DND-41 (cell line): ENCODE data around the gene NPHP4.

Experiments used
- ATAC-seq: fragments of 200-7000 bp; cut with Tn5 transposase; 3 replicates; pipeline ENCODE4 v1.9.1; 2021; ENCODE audit warnings: low read depth; ENCODE audit not compliant: insufficient read depth
- DNase-seq: peaks from one replicate; pipeline ENCODE4 v3.0.0-alpha.2; 2020
- H2AFZ ChIP-seq: 2 replicates; pipeline ENCODE4 v1.6.0; 2012; ENCODE audit warnings: low read depth, low read length
- H3K27ac ChIP-seq: 2 replicates; pipeline ENCODE4 v1.5.1; 2012; ENCODE audit warnings: low read length, inconsistent platforms
- H3K27me3 ChIP-seq: fragments of 200-600 bp; sonication (generic); 2 replicates; pipeline ENCODE4 v1.6.0; 2012; ENCODE audit warnings: low read length, mild to moderate bottlenecking, inconsistent platforms; ENCODE audit not compliant: insufficient read depth, poor library complexity
- H3K36me3 ChIP-seq: 2 replicates; pipeline ENCODE4 v1.5.1; 2012; ENCODE audit warnings: low read length, inconsistent platforms; ENCODE audit not compliant: insufficient read depth
- H3K4me1 ChIP-seq: 2 replicates; pipeline ENCODE4 v1.5.1; 2012; ENCODE audit warnings: mild to moderate bottlenecking, low read length; ENCODE audit not compliant: insufficient read depth
- H3K4me2 ChIP-seq: 2 replicates; pipeline ENCODE4 v1.6.0; 2012; ENCODE audit warnings: mild to moderate bottlenecking, moderate library complexity, low read length, inconsistent platforms; ENCODE audit not compliant: insufficient read depth
- H3K4me3 ChIP-seq, 2 experiments: fragments of 200-600 bp in 1 of 2; shearing (Covaris generic) in 1 of 2; 2 replicates each; pipeline ENCODE4 v1.5.1; 2012 to 2016; ENCODE audit warnings: inconsistent platforms in 2 of 2, low read length in 2 of 2, mild to moderate bottlenecking in 2 of 2, low read depth in 1 of 2, moderate library complexity in 1 of 2
- H3K79me2 ChIP-seq: 2 replicates; pipeline ENCODE4 v1.6.0; 2012; ENCODE audit warnings: low read length, inconsistent platforms; ENCODE audit not compliant: insufficient read depth
- H3K9ac ChIP-seq: 2 replicates; pipeline ENCODE4 v1.6.0; 2012; ENCODE audit warnings: low read depth, mild to moderate bottlenecking, inconsistent platforms, low read length, moderate library complexity
- H3K9me3 ChIP-seq: 2 replicates; pipeline ENCODE4 v1.5.1; 2012; ENCODE audit warnings: low read length, moderate library complexity, mild to moderate bottlenecking, inconsistent platforms; ENCODE audit not compliant: insufficient read depth, severe bottlenecking
- H4K20me1 ChIP-seq: 2 replicates; pipeline ENCODE4 v1.6.0; 2012; ENCODE audit warnings: low read length; ENCODE audit not compliant: insufficient read depth
- CTCF ChIP-seq: IDR thresholded peaks from 2 replicates; pipeline ENCODE4 v1.5.1; 2012; ENCODE audit warnings: borderline replicate concordance, low read length, moderate library complexity, mild to moderate bottlenecking; ENCODE audit not compliant: poor library complexity, severe bottlenecking; ENCODE audit errors: extremely low read depth
- EZH2 ChIP-seq: IDR thresholded peaks from 3 replicates; pipeline ENCODE4 v1.6.1; 2012; ENCODE audit warnings: borderline replicate concordance, low read depth, mild to moderate bottlenecking, moderate library complexity, low read length, inconsistent platforms; ENCODE audit not compliant: severe bottlenecking

NPHP4 gene

GRCh38 chr1:5906966-5907365 lies 85.3 kb downstream of the NPHP4 start:
- Histone ChIP-seq H3K27me3 (no peaks in the 10 kb centered on the region), H3K4me3 (no peak overlapping the region), H4K20me1 (peaks cover 9% of the 10 kb centered on the region; the same call in 1 of the 2 replicates), H3K36me3 (peaks cover 66% of the 10 kb centered on the region), H3K79me2 (no peaks in the 10 kb centered on the region), H3K4me1 (no peaks in the 10 kb centered on the region), H2AFZ (no peak overlapping the region), H3K9ac (no peak overlapping the region), H3K4me2 (no peak overlapping the region), H3K27ac (no peak overlapping the region), H3K9me3 (no peaks in the 10 kb centered on the region)
- DNase-seq = no peak
- no peak for ATAC-seq
- TF ChIP-seq CTCF = no peak
- no peak for TF ChIP-seq EZH2

- H3K36me3 ChIP-seq = peaks cover 67% of the 10 kb centered on the region
- H3K9ac ChIP-seq = no peak overlapping the region
- ATAC-seq (no peak), DNase-seq (no peak)
- no peaks in the 10 kb centered on the region for H3K79me2 ChIP-seq
- no peaks in the 10 kb centered on the region for H3K4me1 ChIP-seq
- no peak overlapping the region for H3K4me3 ChIP-seq
- no peak overlapping the region for H3K4me2 ChIP-seq
- no peak overlapping the region for H3K27ac ChIP-seq
- H2AFZ ChIP-seq = no peak overlapping the region
- peaks cover 9% of the 10 kb centered on the region; the same call in 1 of the 2 replicates for H4K20me1 ChIP-seq
- H3K27me3 ChIP-seq = no peaks in the 10 kb centered on the region
- H3K9me3 ChIP-seq = no peaks in the 10 kb centered on the region
- no peak for TF ChIP-seq CTCF
- no peak for TF ChIP-seq EZH2
Measured at GRCh38 chr1:5906116-5906515, 86.1 kb downstream of the NPHP4 start.

GRCh38 chr1:5905436-5905835 lies 86.8 kb downstream of the NPHP4 start:
- Histone ChIP-seq H3K4me2 (no peak overlapping the region), H3K36me3 (peaks cover 66% of the 10 kb centered on the region), H3K9me3 (no peaks in the 10 kb centered on the region), H3K9ac (no peak overlapping the region), H3K27me3 (no peaks in the 10 kb centered on the region), H2AFZ (no peak overlapping the region), H3K27ac (no peak overlapping the region), H3K4me3 (no peak overlapping the region), H3K79me2 (no peaks in the 10 kb centered on the region), H3K4me1 (no peaks in the 10 kb centered on the region), H4K20me1 (peaks cover 9% of the 10 kb centered on the region; the same call in 1 of the 2 replicates)
- no peak for TF ChIP-seq CTCF
- TF ChIP-seq EZH2 = no peak
- ATAC-seq = no peak
- DNase-seq = no peak

GRCh38 chr1:5904551-5904950 lies 87.7 kb downstream of the NPHP4 start:
- ATAC-seq = no peak
- TF ChIP-seq EZH2 (no peak), CTCF (no peak)
- no peak overlapping the region for H2AFZ ChIP-seq
- DNase-seq = no peak
- H3K4me2 ChIP-seq = no peak overlapping the region
- no peak overlapping the region for H3K9ac ChIP-seq
- H3K36me3 ChIP-seq = peaks cover 70% of the 10 kb centered on the region
- H3K9me3 ChIP-seq = no peaks in the 10 kb centered on the region
- H3K4me1 ChIP-seq = no peaks in the 10 kb centered on the region
- H4K20me1 ChIP-seq = 0 out of 2 replicates have a peak, but pooled peaks cover 3% of the 10 kb centered on the region
- H3K79me2 ChIP-seq = no peaks in the 10 kb centered on the region
- H3K4me3 ChIP-seq = no peak overlapping the region
- H3K27me3 ChIP-seq = no peaks in the 10 kb centered on the region
- H3K27ac ChIP-seq = no peak overlapping the region
